ENCODE measurements around the gene VAMP5. TPM values are rescaled to one million over a fixed set of nuclear protein-coding genes. Genes with fewer than 3 reads are reported as not detected.

VAMP5 gene
- total and polyA plus RNA-seq, 8 donors: 49.6 to 87.7 (median 56.4) TPM

- H3K9me3 ChIP-seq: no peaks in the 10 kb centered on the region
- H3K36me3 ChIP-seq: peaks cover 0 to 96% of the 10 kb centered on the region in 2 donors
- intact Hi-C loops (cut with DNase I): no loop called here
Observed at GRCh38 chr2:85635636-85636035, 51.4 kb downstream of the VAMP5 start.

GRCh38 chr2:85642725-85643124, 58.5 kb downstream of the VAMP5 start:
- H3K27ac ChIP-seq: no peak overlapping the region
- intact Hi-C loops (cut with DNase I): loop anchor here in 1 of 2 donors (5.0 kb wide), 1 partner anchor 170 kb away; no protein-coding TSS in a partner anchor
- H3K27me3 ChIP-seq: no peaks in the 10 kb centered on the region
- no peak for DNase-seq
- no peaks in the 10 kb centered on the region for H3K9me3 ChIP-seq
- H3K4me1 ChIP-seq: peaks cover 0 to 3% of the 10 kb centered on the region in 2 donors
- H3K4me3 ChIP-seq: no peak overlapping the region
- no peak for ATAC-seq
- peaks cover 0 to 100% of the 10 kb centered on the region in 2 donors for H3K36me3 ChIP-seq
- TF ChIP-seq CTCF (IDR thresholded peaks at IDR 0.05): no peak

More at GRCh38 chr2:85635636-85636035, 51.4 kb downstream of the VAMP5 start:
- DNase-seq (no peak), ATAC-seq (no peak)
- H3K4me1 ChIP-seq: peaks cover 0 to 6% of the 10 kb centered on the region in 2 donors
- no peak overlapping the region for H3K27ac ChIP-seq
- no peak overlapping the region for H3K4me3 ChIP-seq
- no peak for TF ChIP-seq CTCF (IDR thresholded peaks at IDR 0.05)
- no peaks in the 10 kb centered on the region for H3K27me3 ChIP-seq

Other genes starting within 250 kb of the VAMP5 start
- gene RETSAT, start 229.9 kb upstream of the VAMP5 start, total RNA-seq: 10 to 100 TPM; 67.6 to 68.1 TPM
- 10 to 100 TPM; 24.5 to 30.4 (median 28.5) TPM for gene RETSAT, start 229.9 kb upstream of the VAMP5 start, polyA plus RNA-seq (ENCODE audit: insufficient read length in 6 of 6)
- 10 to 100 TPM; 20.8 to 21.7 TPM for gene ELMOD3, start 229.7 kb upstream of the VAMP5 start, total RNA-seq
- 10 to 100 TPM; 29.6 to 40.5 (median 32.7) TPM for gene ELMOD3, start 229.7 kb upstream of the VAMP5 start, polyA plus RNA-seq (ENCODE audit: insufficient read length in 6 of 6)
- gene CAPG, start 174.1 kb upstream of the VAMP5 start, total RNA-seq: 100 to 1,000 TPM; 340 to 418 TPM
- gene CAPG, start 174.1 kb upstream of the VAMP5 start, polyA plus RNA-seq (ENCODE audit: insufficient read length in 6 of 6): 10 to 100 TPM; 45.8 to 60.1 (median 51.8) TPM
- gene SH2D6, start 165.7 kb upstream of the VAMP5 start, total RNA-seq: under 1 TPM; 0.60 to 0.90 TPM
- 1 to 10 TPM in 2 of 6 donors, under 1 TPM in 4; 0.42 to 1.3 (median 0.80) TPM for gene SH2D6, start 165.7 kb upstream of the VAMP5 start, polyA plus RNA-seq (ENCODE audit: insufficient read length in 6 of 6)
- 100 to 1,000 TPM; 135 to 194 TPM for gene MAT2A, start 45.3 kb upstream of the VAMP5 start, total RNA-seq
- gene MAT2A, start 45.3 kb upstream of the VAMP5 start, polyA plus RNA-seq (ENCODE audit: insufficient read length in 6 of 6): 100 to 1,000 TPM; 287 to 341 (median 313) TPM
- gene GGCX, start 22.9 kb upstream of the VAMP5 start, total RNA-seq: 100 to 1,000 TPM in 1 of 2 donors, 10 to 100 TPM in 1; 71.8 to 126 TPM
- gene GGCX, start 22.9 kb upstream of the VAMP5 start, polyA plus RNA-seq (ENCODE audit: insufficient read length in 6 of 6): 10 to 100 TPM; 31.9 to 37.9 (median 37.0) TPM
- 100 to 1,000 TPM; 176 to 250 TPM for gene VAMP8, start 6.8 kb upstream of the VAMP5 start, total RNA-seq
- gene VAMP8, start 6.8 kb upstream of the VAMP5 start, polyA plus RNA-seq (ENCODE audit: insufficient read length in 6 of 6): 10 to 100 TPM; 51.8 to 76.7 (median 62.4) TPM
- 100 to 1,000 TPM; 101 to 107 TPM for gene RNF181, start 11.3 kb downstream of the VAMP5 start, total RNA-seq
- 100 to 1,000 TPM in 3 of 6 donors, 10 to 100 TPM in 3; 94.9 to 109 (median 101) TPM for gene RNF181, start 11.3 kb downstream of the VAMP5 start, polyA plus RNA-seq (ENCODE audit: insufficient read length in 6 of 6)
- gene TMEM150A, start 18.3 kb downstream of the VAMP5 start, total RNA-seq: 10 to 100 TPM; 28.2 to 39.6 TPM
- gene TMEM150A, start 18.3 kb downstream of the VAMP5 start, polyA plus RNA-seq (ENCODE audit: insufficient read length in 6 of 6): 10 to 100 TPM; 11.5 to 16.7 (median 13.2) TPM
- 10 to 100 TPM; 37.0 to 42.5 TPM for gene C2orf68, start 27.6 kb downstream of the VAMP5 start, total RNA-seq
- gene C2orf68, start 27.6 kb downstream of the VAMP5 start, polyA plus RNA-seq (ENCODE audit: insufficient read length in 6 of 6): 10 to 100 TPM; 69.9 to 79.0 (median 74.5) TPM
- gene USP39, start 31.8 kb downstream of the VAMP5 start, total RNA-seq: 10 to 100 TPM; 44.5 to 45.5 TPM
- 10 to 100 TPM; 55.1 to 70.8 (median 68.5) TPM for gene USP39, start 31.8 kb downstream of the VAMP5 start, polyA plus RNA-seq (ENCODE audit: insufficient read length in 6 of 6)
- gene SFTPB, start 83.8 kb downstream of the VAMP5 start, total RNA-seq: over 10,000 TPM; 11,570 to 18,328 TPM
- gene SFTPB, start 83.8 kb downstream of the VAMP5 start, polyA plus RNA-seq (ENCODE audit: insufficient read length in 6 of 6): 100 to 1,000 TPM; 183 to 652 (median 403) TPM
- gene GNLY, start 109.9 kb downstream of the VAMP5 start, total RNA-seq: 10 to 100 TPM in 1 of 2 donors, 1 to 10 TPM in 1; 9.2 to 10.5 TPM
- gene GNLY, start 109.9 kb downstream of the VAMP5 start, polyA plus RNA-seq (ENCODE audit: insufficient read length in 6 of 6): 1 to 10 TPM in 5 of 6 donors, under 1 TPM in 1; 0.90 to 7.4 (median 2.0) TPM
- 10 to 100 TPM; 24.7 to 27.1 TPM for gene ATOH8, start 169.6 kb downstream of the VAMP5 start, total RNA-seq
- 10 to 100 TPM; 30.5 to 36.5 (median 34.9) TPM for gene ATOH8, start 169.6 kb downstream of the VAMP5 start, polyA plus RNA-seq (ENCODE audit: insufficient read length in 6 of 6)